ENCODE results near the gene COX20.
"Not testable (repeated sequence)": the region's sequence is repeated elsewhere in the genome, so short reads cannot be mapped to it uniquely, and the experiment has no call there.

COX20 gene

DNA sequence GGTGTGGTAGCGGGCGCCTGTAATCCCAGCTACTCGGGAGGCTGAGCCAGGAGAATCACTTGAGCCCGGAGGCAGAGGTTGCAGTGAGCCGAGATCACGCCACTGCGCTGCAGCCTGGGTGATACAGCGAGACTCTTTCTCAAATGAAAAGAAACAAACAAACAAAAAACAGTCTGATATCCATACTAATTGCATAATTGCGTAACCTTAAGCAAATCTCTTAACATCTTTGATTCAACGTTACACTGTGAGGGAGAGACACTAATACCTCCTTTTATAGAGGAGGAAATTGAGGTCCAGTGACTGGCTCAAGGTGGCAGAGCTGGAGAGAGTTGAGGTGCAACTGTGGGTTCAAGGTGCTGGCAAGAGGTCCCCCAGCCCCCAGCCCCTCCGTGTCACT lies 12.6 kb upstream of the COX20 start:
- Histone ChIP-seq H3K4me2 (no peak overlapping the region), H3K4me3 (IDR thresholded peaks at IDR 0.05; ENCODE audit: insufficient read depth, low read depth, low read length) (no peak overlapping the region), H4K20me1 (ENCODE audit: insufficient read depth) (no peaks in the 10 kb centered on the region), H2AFZ (ENCODE audit: low read depth) (no peak overlapping the region), H3K9ac (no peak overlapping the region), H3K36me3 (ENCODE audit: insufficient read depth) (no peaks in the 10 kb centered on the region), H3K79me2 (ENCODE audit: insufficient read depth, low read depth) (no peaks in the 10 kb centered on the region), H3K27ac (no peak overlapping the region), H3K4me1 (ENCODE audit: low read depth, poor library complexity, severe bottlenecking) (no peaks in the 10 kb centered on the region), H3K27me3 (ENCODE audit: insufficient read depth, low read depth) (no peaks in the 10 kb centered on the region)
- no peak for TF ChIP-seq CTCF (conservative IDR thresholded peaks at IDR 0.05; ENCODE audit: low read depth, low read length)

DNA sequence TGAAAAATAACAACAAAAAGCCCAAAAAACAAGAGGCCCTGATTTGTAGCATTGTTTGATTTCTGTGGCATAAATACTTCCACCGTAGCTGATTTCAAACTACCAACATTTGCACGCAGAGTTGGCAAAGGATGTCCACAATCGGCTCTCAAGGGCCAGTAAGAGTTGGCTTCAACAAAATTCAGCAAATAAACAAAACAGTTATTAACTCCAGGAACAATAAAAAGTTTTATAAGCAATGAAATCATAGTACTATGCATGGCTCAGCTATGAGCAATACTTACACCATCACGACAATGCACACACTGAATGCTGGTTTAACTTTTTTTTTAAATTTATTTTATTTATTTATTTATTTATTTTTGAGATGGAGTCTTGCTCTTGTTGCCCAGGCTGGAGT lies 8.7 kb upstream of the COX20 start:
- Histone ChIP-seq H2AFZ (ENCODE audit: low read depth) (no peak overlapping the region), H4K20me1 (ENCODE audit: insufficient read depth) (no peaks in the 10 kb centered on the region), H3K9ac (no peak overlapping the region), H3K4me3 (IDR thresholded peaks at IDR 0.05; ENCODE audit: insufficient read depth, low read depth, low read length) (no peak overlapping the region), H3K4me2 (no peak overlapping the region), H3K4me1 (ENCODE audit: low read depth, poor library complexity, severe bottlenecking) (no peaks in the 10 kb centered on the region), H3K79me2 (ENCODE audit: insufficient read depth, low read depth) (no peaks in the 10 kb centered on the region), H3K27ac (no peak overlapping the region), H3K27me3 (ENCODE audit: insufficient read depth, low read depth) (no peaks in the 10 kb centered on the region), H3K36me3 (ENCODE audit: insufficient read depth) (no peaks in the 10 kb centered on the region)
- no peak for TF ChIP-seq CTCF (conservative IDR thresholded peaks at IDR 0.05; ENCODE audit: low read depth, low read length)

DNA sequence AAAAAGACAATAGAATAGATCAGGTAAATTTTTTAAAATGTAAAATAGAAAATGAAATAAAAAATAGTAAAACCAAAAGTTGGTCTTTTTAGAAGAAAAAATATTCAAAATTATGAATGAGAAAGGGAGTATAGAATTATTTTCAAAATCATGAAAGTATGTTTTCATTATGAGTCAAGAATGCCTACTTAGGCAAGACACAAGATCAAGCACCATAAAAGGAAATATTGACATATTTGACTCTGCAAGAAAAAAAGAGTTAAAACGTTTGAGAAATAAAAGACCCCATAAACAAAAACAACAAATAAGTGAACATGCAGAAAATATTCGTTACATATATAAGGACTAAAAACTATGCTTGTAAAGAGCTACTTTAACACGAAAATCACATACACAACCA lies 4.8 kb upstream of the COX20 start:
- no peak overlapping the region for H3K9ac ChIP-seq
- no peaks in the 10 kb centered on the region for H4K20me1 ChIP-seq (ENCODE audit: insufficient read depth)
- no peak overlapping the region for H3K4me3 ChIP-seq (IDR thresholded peaks at IDR 0.05; ENCODE audit: insufficient read depth, low read depth, low read length)
- no peak overlapping the region for H3K4me2 ChIP-seq
- no peaks in the 10 kb centered on the region for H3K27me3 ChIP-seq (ENCODE audit: insufficient read depth, low read depth)
- no peaks in the 10 kb centered on the region for H3K79me2 ChIP-seq (ENCODE audit: insufficient read depth, low read depth)
- TF ChIP-seq CTCF (conservative IDR thresholded peaks at IDR 0.05; ENCODE audit: low read depth, low read length): no peak
- H3K36me3 ChIP-seq (ENCODE audit: insufficient read depth): no peaks in the 10 kb centered on the region
- H2AFZ ChIP-seq (ENCODE audit: low read depth): no peak overlapping the region
- H3K27ac ChIP-seq: no peak overlapping the region
- peaks cover 11% of the 10 kb centered on the region for H3K4me1 ChIP-seq (ENCODE audit: low read depth, poor library complexity, severe bottlenecking)

DNA sequence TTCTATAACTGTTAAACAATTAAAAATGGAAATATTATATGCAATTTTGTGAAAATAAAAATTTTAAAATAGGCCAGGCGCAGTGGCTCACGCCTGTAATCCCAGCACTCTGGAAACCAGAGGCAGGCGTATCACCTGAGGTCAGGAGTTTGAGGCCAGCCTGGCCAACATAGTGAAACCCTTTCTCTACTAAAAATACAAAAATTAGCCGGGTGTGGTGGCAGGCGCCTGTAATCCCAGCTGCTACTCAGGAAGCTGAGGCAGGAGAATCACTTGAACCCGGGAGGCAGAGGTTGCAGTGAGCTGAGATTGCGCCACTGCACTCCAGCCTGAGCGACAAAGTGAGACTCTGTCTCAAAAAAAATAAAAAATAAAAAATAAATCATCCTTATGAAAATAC lies 2.2 kb upstream of the COX20 start:
- Histone ChIP-seq H3K9ac (peak overlapping the region; percentile 99), H3K4me2 (peak overlapping the region; percentile 96), H3K4me1 (ENCODE audit: low read depth, poor library complexity, severe bottlenecking) (peaks cover 29% of the 10 kb centered on the region), H2AFZ (ENCODE audit: low read depth) (peak overlapping the region; percentile 63), H3K27ac (peak overlapping the region; percentile 100), H3K79me2 (ENCODE audit: insufficient read depth, low read depth) (peaks cover 25% of the 10 kb centered on the region; the same call in 1 of the 2 replicates)
- not testable (repeated sequence) for H4K20me1 ChIP-seq (ENCODE audit: insufficient read depth); H3K4me3 ChIP-seq (IDR thresholded peaks at IDR 0.05; ENCODE audit: insufficient read depth, low read depth, low read length); H3K27me3 ChIP-seq (ENCODE audit: insufficient read depth, low read depth); H3K36me3 ChIP-seq (ENCODE audit: insufficient read depth)

DNA sequence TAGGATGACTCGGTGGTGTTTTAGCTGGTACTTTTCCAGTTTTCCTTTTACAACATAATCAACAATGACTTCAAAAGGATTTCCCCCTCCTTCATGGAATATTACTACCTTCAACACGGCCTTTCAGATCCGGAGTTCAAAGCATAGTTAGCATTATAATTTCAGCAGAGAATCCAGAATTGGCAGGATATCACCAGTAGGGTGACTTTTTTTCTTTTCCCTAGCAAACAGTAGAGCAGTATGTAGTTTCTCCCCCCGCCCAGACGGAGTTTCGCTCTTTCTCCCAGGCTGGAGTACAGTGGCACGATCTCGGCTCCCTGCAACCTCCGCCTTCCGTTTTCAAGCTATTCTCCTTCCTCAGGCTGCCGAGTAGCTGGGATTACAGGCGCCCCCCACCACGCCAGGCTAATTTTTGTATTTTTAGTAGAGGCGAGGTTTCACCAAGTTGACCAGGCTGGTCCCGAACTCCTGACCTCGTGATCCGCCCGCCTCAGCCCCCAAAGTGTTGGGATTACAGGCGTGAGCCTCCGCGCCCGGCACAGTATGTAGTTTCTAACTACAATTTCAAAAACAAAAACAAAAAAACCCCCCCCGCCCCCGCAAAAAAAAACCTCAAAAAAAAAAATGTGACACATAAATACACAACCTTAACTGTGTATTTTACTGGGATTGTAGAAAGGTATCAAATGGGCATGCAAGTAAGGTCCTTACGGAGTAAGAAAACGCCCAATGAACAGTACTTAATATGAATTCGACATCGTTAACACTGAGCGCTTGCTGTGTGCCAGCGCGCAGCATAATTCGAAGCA lies 1.5 kb upstream of the COX20 start:
- peak overlapping the region; percentile 99 for H3K9ac ChIP-seq
- H3K27ac ChIP-seq: peak overlapping the region; percentile 100
- peaks cover 32% of the 10 kb centered on the region; the same call in 1 of the 2 replicates for H3K79me2 ChIP-seq (ENCODE audit: insufficient read depth, low read depth)
- peaks cover 36% of the 10 kb centered on the region for H3K4me1 ChIP-seq (ENCODE audit: low read depth, poor library complexity, severe bottlenecking)
- H3K27me3 ChIP-seq (ENCODE audit: insufficient read depth, low read depth): no peaks in the 10 kb centered on the region
- TF ChIP-seq CTCF (conservative IDR thresholded peaks at IDR 0.05; ENCODE audit: low read depth, low read length): peak; percentile 34; the same call in 1 of the 2 replicates
- no peak overlapping the region for H3K4me3 ChIP-seq (IDR thresholded peaks at IDR 0.05; ENCODE audit: insufficient read depth, low read depth, low read length)
- peak overlapping the region; percentile 63 for H2AFZ ChIP-seq (ENCODE audit: low read depth)
- H4K20me1 ChIP-seq (ENCODE audit: insufficient read depth): no peaks in the 10 kb centered on the region
- peak overlapping the region; percentile 96 for H3K4me2 ChIP-seq
- H3K36me3 ChIP-seq (ENCODE audit: insufficient read depth): no peaks in the 10 kb centered on the region

Data from KMS-11 (cell line).